ENCODE measurements around the gene RYR2.
"Not testable (repeated sequence)": the region's sequence is repeated elsewhere in the genome, so short reads cannot be mapped to it uniquely, and the experiment has no call there.

- TF ChIP-seq SP1 (IDR thresholded peaks at IDR 0.05); BHLHE40 (IDR thresholded peaks at IDR 0.05; ENCODE audit: borderline replicate concordance); ZNF384 (IDR thresholded peaks at IDR 0.05); LEF1 (IDR thresholded peaks at IDR 0.05; ENCODE audit: borderline replicate concordance); TARDBP (IDR thresholded peaks at IDR 0.05); ELF4 (IDR thresholded peaks at IDR 0.05); NFRKB (IDR thresholded peaks at IDR 0.05); PKNOX1 (IDR thresholded peaks at IDR 0.05); SUZ12 (IDR thresholded peaks at IDR 0.05); FOXM1 (IDR thresholded peaks at IDR 0.05; ENCODE audit: borderline replicate concordance); HDGF (IDR thresholded peaks at IDR 0.05; ENCODE audit: borderline replicate concordance); L3MBTL2 (conservative IDR thresholded peaks at IDR 0.05): not testable (repeated sequence)
Observed at GRCh38 chr1:237151979-237152378, 110.0 kb downstream of the RYR2 start.

Measured in HEK293T (cell line).